Measurements from ENCODE around the gene RMDN2.

- TF ChIP-seq, protein P1, sequence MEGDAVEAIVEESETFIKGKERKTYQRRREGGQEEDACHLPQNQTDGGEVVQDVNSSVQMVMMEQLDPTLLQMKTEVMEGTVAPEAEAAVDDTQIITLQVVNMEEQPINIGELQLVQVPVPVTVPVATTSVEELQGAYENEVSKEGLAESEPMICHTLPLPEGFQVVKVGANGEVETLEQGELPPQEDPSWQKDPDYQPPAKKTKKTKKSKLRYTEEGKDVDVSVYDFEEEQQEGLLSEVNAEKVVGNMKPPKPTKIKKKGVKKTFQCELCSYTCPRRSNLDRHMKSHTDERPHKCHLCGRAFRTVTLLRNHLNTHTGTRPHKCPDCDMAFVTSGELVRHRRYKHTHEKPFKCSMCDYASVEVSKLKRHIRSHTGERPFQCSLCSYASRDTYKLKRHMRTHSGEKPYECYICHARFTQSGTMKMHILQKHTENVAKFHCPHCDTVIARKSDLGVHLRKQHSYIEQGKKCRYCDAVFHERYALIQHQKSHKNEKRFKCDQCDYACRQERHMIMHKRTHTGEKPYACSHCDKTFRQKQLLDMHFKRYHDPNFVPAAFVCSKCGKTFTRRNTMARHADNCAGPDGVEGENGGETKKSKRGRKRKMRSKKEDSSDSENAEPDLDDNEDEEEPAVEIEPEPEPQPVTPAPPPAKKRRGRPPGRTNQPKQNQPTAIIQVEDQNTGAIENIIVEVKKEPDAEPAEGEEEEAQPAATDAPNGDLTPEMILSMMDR (IDR thresholded peaks at IDR 0.05), result no peak
- TF ChIP-seq POLR2A (IDR thresholded peaks at IDR 0.05), result no peak
Measured at GRCh38 chr2:38029512-38029911, 104.4 kb downstream of the RMDN2 start.

Data from thyroid gland (tissue), 4 donors.